SJCRH30 (cell line): ENCODE results near the gene CPNE1. TPM values are rescaled to one million over a fixed set of nuclear protein-coding genes. Genes with fewer than 3 reads are reported as not detected.
A peak's percentile ranks its signal among the peaks of the same experiment; 100 is the strongest.

Experiments
- DNase-seq, 2 experiments: peaks; one replicate each; pipeline ENCODE4 v3.0.0-alpha.2; 2015 to 2020
- H3K27ac ChIP-seq: fragments of 250-450 bp; sonication (Bioruptor Pico); 2 replicates; pipeline ENCODE4 v1.5.1; 2020; ENCODE audit warnings: mild to moderate bottlenecking, moderate library complexity
- H3K27me3 ChIP-seq: fragments of 250-450 bp; sonication (Bioruptor Pico); 2 replicates; pipeline ENCODE4 v1.5.1; 2020; ENCODE audit warnings: mild to moderate bottlenecking, moderate library complexity
- H3K36me3 ChIP-seq: fragments of 250-450 bp; sonication (Bioruptor Pico); 2 replicates; pipeline ENCODE4 v1.5.1; 2020; ENCODE audit warnings: mild to moderate bottlenecking, moderate library complexity
- H3K4me1 ChIP-seq: fragments of 250-450 bp; sonication (Bioruptor Pico); 2 replicates; pipeline ENCODE4 v1.5.1; 2020; ENCODE audit warnings: mild to moderate bottlenecking, moderate library complexity
- H3K4me3 ChIP-seq: fragments of 250-450 bp; sonication (Bioruptor Pico); 2 replicates; pipeline ENCODE4 v1.5.1; 2020; ENCODE audit warnings: mild to moderate bottlenecking, moderate library complexity
- H3K9me3 ChIP-seq: fragments of 250-450 bp; sonication (Bioruptor Pico); replicated peaks from 2 replicates; pipeline ENCODE4 v1.5.1; 2020; ENCODE audit warnings: mild to moderate bottlenecking, moderate library complexity
- total RNA-seq: library from RNA; depleted of rRNA; stranded (reverse); fragments of >200 nt; shearing (Covaris generic); gene quantifications from 2 replicates; pipeline ENCODE4 v1.2.3, GENCODE V29; 2014

The CPNE1 gene
- total RNA-seq, 1 experiment from 2014 or later = 297 TPM

GRCh38 chr20:35627121-35627520 is 37.6 kb downstream of the CPNE1 start:
- Histone ChIP-seq H3K9me3 (no peaks in the 10 kb centered on the region), H3K27ac (no peak overlapping the region), H3K36me3 (peaks cover 74% of the 10 kb centered on the region), H3K4me3 (no peak overlapping the region), H3K27me3 (no peaks in the 10 kb centered on the region), H3K4me1 (no peaks in the 10 kb centered on the region)
- DNase-seq = no peak

GRCh38 chr20:35626386-35627001 is 38.2 kb downstream of the CPNE1 start:
- Histone ChIP-seq H3K36me3 (peaks cover 77% of the 10 kb centered on the region), H3K4me1 (no peaks in the 10 kb centered on the region), H3K4me3 (no peak overlapping the region), H3K27me3 (no peaks in the 10 kb centered on the region), H3K9me3 (no peaks in the 10 kb centered on the region), H3K27ac (no peak overlapping the region)
- DNase-seq = no peak

- Histone ChIP-seq H3K4me1 (no peaks in the 10 kb centered on the region), H3K36me3 (peaks cover 77% of the 10 kb centered on the region), H3K4me3 (no peak overlapping the region), H3K27me3 (no peaks in the 10 kb centered on the region), H3K9me3 (no peaks in the 10 kb centered on the region), H3K27ac (no peak overlapping the region)
- no peak for DNase-seq
Measured at GRCh38 chr20:35625584-35626385, 38.9 kb downstream of the CPNE1 start.

GRCh38 chr20:35621560-35621946 is 43.1 kb downstream of the CPNE1 start:
- Histone ChIP-seq H3K27ac (no peak overlapping the region), H3K27me3 (no peaks in the 10 kb centered on the region), H3K4me1 (peaks cover 2% of the 10 kb centered on the region; the same call in 1 of the 2 replicates), H3K4me3 (no peak overlapping the region), H3K9me3 (no peaks in the 10 kb centered on the region), H3K36me3 (peaks cover 40% of the 10 kb centered on the region)
- peak in 1 of 2 experiments; percentile 25 for DNase-seq

- no peaks in the 10 kb centered on the region for H3K9me3 ChIP-seq
- no peak for DNase-seq
- no peak overlapping the region for H3K27ac ChIP-seq
- H3K36me3 ChIP-seq = peaks cover 35% of the 10 kb centered on the region
- H3K4me3 ChIP-seq = no peak overlapping the region
- no peaks in the 10 kb centered on the region for H3K27me3 ChIP-seq
- H3K4me1 ChIP-seq = peaks cover 2% of the 10 kb centered on the region; the same call in 1 of the 2 replicates
Measured at GRCh38 chr20:35620818-35621559, 43.7 kb downstream of the CPNE1 start.

- Histone ChIP-seq H3K4me3 (peak overlapping the region; percentile 51), H3K27ac (no peak overlapping the region), H3K9me3 (no peaks in the 10 kb centered on the region), H3K27me3 (no peaks in the 10 kb centered on the region), H3K36me3 (peaks cover 21% of the 10 kb centered on the region), H3K4me1 (peaks cover 2% of the 10 kb centered on the region; the same call in 1 of the 2 replicates)
- peak; percentile 78 to 79 for DNase-seq
Measured at GRCh38 chr20:35619196-35620095, 45.3 kb downstream of the CPNE1 start.

- no peak overlapping the region for H3K27ac ChIP-seq
Measured at GRCh38 chr20:35618263-35619131, 46.2 kb downstream of the CPNE1 start.

GRCh38 chr20:35617397-35618262 is 47.1 kb downstream of the CPNE1 start:
- Histone ChIP-seq H3K36me3 (peaks cover 16% of the 10 kb centered on the region), H3K27me3 (no peaks in the 10 kb centered on the region), H3K4me1 (peaks cover 2% of the 10 kb centered on the region; the same call in 1 of the 2 replicates), H3K27ac (peak overlapping the region; percentile 60), H3K9me3 (no peaks in the 10 kb centered on the region), H3K4me3 (peak overlapping the region; percentile 56)
- peak; percentile 79 to 83 for DNase-seq

More at GRCh38 chr20:35618263-35619131, 46.2 kb downstream of the CPNE1 start:
- peak; percentile 26 to 40 for DNase-seq
- H3K27me3 ChIP-seq = no peaks in the 10 kb centered on the region
- H3K36me3 ChIP-seq = peaks cover 16% of the 10 kb centered on the region
- peak overlapping the region; percentile 15 for H3K4me3 ChIP-seq
- peaks cover 2% of the 10 kb centered on the region; the same call in 1 of the 2 replicates for H3K4me1 ChIP-seq
- no peaks in the 10 kb centered on the region for H3K9me3 ChIP-seq

- Histone ChIP-seq H3K36me3 (peaks cover 11% of the 10 kb centered on the region; the same call in 1 of the 2 replicates), H3K27me3 (no peaks in the 10 kb centered on the region), H3K9me3 (no peaks in the 10 kb centered on the region), H3K27ac (peak overlapping the region; percentile 60), H3K4me3 (peak overlapping the region; percentile 56), H3K4me1 (peaks cover 2% of the 10 kb centered on the region; the same call in 1 of the 2 replicates)
- DNase-seq = peak; percentile 91 to 93
Measured at GRCh38 chr20:35616465-35617396, 48.0 kb downstream of the CPNE1 start.

GRCh38 chr20:35615667-35616464 is 48.8 kb downstream of the CPNE1 start, which contains the start of gene SPAG4:
Gene SPAG4 (plus strand): TSS chr20:35615829. CDS start chr20:35616004, 175 bp downstream.
- Histone ChIP-seq H3K4me3 (peak within 1 kb of the TSS; percentile 63), H3K9me3 (no peaks in the 10 kb centered on the region), H3K27me3 (no peaks in the 10 kb centered on the region), H3K27ac (peak within 1 kb of the TSS; percentile 86), H3K4me1 (peaks cover 2% of the 10 kb centered on the region; the same call in 1 of the 2 replicates), H3K36me3 (peaks cover 2% of the 10 kb centered on the region; the same call in 1 of the 2 replicates)
- DNase-seq = peak; percentile 100

- Histone ChIP-seq H3K36me3 (no peaks in the 10 kb centered on the region), H3K9me3 (no peaks in the 10 kb centered on the region), H3K4me1 (no peaks in the 10 kb centered on the region), H3K27me3 (no peaks in the 10 kb centered on the region; the same call in 1 of the 2 replicates), H3K27ac (no peak overlapping the region), H3K4me3 (no peak overlapping the region)
- no peak for DNase-seq
Measured at GRCh38 chr20:35611482-35611881, 53.2 kb downstream of the CPNE1 start.
